ENCODE data around the gene PLPP3.

- TF ChIP-seq, protein P1, sequence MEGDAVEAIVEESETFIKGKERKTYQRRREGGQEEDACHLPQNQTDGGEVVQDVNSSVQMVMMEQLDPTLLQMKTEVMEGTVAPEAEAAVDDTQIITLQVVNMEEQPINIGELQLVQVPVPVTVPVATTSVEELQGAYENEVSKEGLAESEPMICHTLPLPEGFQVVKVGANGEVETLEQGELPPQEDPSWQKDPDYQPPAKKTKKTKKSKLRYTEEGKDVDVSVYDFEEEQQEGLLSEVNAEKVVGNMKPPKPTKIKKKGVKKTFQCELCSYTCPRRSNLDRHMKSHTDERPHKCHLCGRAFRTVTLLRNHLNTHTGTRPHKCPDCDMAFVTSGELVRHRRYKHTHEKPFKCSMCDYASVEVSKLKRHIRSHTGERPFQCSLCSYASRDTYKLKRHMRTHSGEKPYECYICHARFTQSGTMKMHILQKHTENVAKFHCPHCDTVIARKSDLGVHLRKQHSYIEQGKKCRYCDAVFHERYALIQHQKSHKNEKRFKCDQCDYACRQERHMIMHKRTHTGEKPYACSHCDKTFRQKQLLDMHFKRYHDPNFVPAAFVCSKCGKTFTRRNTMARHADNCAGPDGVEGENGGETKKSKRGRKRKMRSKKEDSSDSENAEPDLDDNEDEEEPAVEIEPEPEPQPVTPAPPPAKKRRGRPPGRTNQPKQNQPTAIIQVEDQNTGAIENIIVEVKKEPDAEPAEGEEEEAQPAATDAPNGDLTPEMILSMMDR (IDR thresholded peaks at IDR 0.05) = no peak
- TF ChIP-seq POLR2A (IDR thresholded peaks at IDR 0.05) = no peak
Observed at GRCh38 chr1:56473582-56474270, 105.6 kb downstream of the PLPP3 start.

Data from adrenal gland (tissue), 5 donors.